Measurements from ENCODE around the gene ITGA2B.
"Not testable (repeated sequence)": the region's sequence is repeated elsewhere in the genome, so short reads cannot be mapped to it uniquely, and the experiment has no call there.

The ITGA2B gene

DNA sequence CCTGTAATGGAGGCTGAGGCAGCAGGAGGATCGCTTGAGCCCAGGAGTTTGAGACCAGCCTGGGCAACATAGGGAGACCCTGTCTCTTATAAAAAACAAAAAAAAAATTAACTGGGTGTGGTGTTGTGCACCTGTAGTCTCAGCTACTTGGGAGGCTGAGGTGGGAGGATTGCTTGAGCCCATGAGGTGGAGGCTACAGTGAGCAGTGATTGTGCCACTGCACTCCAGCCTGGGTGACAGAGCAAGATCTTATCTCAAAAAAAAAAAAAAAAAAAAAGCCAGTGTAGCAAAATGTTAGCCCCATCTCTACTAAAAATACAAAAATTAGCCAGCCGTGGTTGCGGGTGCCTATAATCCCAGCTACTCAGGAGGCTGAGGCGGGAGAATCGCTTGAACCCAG is 59.2 kb downstream of the ITGA2B start:
- not testable (repeated sequence) for DNase-seq (ENCODE audit: low read depth in 2 of 2)

DNA sequence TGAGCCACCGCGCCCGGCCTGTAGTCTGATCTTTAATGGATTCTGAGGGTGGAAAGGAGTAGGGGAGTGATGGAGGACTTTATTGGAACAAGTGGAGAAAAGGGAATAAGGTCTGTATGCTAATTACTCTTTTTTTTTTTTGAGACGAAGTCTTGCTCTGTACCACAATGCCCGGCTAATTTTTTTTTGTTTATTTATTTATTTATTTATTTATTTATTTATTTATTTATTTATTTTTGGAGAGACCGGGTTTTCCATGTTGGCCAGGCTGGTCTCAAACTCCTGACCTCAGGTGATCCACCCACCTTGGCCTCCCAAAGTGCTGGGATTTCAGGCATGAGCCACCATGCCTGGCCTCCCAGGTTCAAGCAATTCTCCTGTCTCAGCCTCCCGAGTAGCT is 59.9 kb downstream of the ITGA2B start:
- DNase-seq (ENCODE audit: low read depth in 2 of 2): not testable (repeated sequence)

DNA sequence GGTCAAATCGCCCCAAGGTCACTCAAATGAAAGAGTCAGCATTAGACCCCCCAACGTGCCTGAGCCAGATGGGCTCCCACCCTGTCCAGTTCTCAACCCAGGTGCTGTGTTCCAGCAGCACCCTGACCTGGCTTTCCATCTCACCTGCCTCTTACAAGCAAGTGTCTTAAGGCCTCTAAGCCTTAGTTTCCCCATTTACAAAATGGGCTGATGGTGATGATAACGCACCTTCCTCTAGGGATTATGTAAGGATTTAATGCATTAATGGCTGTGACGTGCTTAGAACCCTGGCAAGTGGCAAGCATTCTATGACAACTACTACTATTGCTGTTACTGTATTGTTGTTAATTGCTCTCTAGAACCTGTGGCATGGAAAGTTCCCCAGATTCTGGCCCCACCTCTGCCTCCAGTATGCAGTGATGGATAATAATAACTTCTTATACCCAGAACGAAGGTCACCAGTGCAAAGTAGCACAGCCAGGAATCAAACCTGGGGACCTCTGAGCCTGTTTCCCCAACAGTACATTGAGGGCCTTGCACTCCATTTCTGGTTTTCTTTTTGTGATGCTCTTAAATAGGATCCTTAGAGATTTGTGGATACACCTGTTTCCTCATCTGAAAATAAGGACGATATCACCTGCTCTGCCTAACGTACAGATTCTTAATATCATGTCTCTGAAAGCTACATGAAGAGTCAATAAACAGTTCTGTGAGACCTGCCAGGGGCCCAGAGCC is 61.6 kb downstream of the ITGA2B start:
- DNase-seq (ENCODE audit: low read depth in 2 of 2): no peak

DNA sequence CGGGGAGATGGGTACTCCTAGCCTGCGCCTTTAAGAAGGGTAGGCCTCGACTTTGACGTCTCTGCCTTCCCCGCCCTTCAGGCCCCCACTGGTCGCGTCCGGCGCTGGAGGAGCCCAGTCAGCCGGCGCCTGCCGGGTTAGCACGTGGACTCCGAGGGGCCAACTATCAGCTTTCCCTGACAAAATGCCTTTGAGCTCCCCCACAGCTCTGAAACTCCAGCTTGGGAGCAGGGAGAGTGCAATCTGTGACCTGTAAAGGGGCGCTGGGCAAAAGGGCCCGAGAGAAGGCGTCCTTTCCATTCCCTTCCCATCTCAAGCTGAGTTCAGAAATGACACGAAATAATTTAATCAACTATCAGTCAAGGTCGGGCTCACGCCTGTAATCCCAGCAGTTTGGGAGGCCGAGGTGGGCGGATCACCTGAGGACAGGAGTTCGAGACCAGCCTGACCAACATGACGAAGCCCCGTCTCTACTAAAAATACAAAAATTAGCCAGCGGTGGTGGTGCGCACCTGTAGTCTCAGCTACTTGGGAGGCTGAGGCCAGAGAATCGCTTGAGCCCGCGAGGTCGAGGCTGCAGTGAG is 62.5 kb downstream of the ITGA2B start:
- DNase-seq (ENCODE audit: low read depth in 2 of 2): peak; percentile 94 to 95

DNA sequence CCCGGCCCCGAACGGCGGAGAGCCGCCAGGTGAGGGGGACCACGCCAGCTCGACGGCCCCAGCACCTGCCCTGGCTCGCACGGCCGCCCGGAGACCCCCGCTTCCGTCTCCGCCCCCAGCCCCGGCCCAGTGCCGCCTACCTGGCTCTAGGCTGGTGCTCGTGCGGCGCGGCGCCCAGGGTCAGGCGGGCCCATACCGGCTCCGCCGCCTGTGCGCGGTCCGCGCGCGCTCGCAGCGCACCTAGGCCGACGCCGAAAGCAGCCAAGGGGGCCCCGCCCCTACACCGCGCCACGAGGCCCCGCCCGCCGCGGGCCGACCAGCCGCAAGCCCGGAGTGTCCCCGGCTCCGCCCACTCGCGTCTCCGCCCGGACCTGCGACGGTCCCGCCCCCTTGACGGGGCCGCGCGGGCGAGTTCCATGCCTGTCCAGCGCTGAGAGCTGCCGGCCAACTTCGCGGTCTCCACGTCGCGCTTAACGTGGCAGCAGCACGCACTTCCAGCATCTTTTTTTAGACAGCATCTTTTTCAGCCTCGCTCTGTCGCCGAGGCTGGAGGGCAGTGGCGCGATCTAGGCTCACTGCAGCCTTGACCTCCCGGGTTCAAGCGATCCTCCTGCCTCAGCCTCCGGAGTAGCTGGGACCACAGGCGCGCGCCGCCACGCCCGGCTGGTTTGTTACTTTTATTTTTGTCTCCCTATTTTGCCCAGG is 64.7 kb downstream of the ITGA2B start, which contains the start of gene SLC25A39:
TSS of gene SLC25A39 (minus strand) at position 253 of the 705 bp plus-strand sequence. CDS start 1,261 bp downstream, outside the sequence.
- peak; percentile 82 to 86 for DNase-seq (ENCODE audit: low read depth in 2 of 2)

DNA sequence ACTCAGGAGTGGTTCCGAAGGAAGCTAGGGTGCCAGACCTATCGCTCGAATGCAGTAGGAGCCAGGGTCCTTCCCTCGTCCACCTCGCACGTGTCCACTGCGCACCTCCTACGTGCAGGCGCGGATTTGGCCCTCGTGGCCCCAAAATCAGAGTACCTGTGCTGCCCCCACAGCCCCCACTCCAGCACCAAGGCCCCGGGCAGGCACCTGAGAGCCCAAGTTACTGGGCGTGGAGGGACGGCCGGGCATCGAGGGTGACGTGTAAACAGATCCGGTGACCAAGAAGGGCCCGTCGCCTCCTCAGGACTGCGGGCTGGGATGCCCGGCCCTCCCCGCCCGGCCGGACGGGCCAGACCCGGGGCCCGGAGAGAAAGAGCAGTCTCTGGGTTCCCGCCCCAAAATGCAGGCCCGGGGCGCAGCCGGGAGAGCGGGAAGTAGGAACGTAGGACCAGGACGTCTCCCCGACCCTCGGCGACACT is 65.3 kb downstream of the ITGA2B start:
- DNase-seq (ENCODE audit: low read depth in 2 of 2): no peak

DNA sequence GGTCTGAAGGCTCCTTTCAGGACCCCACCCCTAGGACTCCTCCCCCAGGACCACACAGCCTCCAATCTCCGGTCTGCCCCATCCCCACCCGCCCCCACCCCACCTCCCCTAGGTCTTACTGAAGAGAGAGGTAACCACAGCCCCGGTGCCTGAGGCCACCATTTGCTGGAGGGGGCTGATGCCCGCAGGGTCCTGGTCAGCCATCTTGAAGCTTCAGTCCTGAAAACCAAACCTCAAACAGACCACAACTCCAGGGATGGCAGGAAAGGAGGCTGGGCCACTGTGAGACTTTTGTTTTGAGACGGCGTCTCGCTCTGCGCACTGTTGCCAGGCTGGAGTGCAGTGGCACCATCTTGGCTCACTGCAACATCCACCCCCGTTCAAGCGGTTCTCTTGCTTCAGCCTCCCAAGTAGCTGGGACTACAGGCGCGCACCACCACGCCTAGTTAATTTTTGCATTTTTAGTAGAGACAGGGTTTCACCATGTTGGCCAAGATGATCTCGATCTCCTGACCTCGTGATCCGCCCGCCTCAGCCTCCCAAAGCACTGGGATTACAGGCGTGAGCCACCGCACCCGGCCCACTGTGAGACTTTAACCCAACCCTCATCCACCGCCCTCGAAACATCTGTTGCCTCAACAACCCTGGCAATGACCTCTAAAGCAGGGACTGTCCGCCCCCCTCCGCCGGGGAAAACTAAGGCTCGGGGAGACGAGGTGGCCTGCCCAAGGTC is 65.9 kb downstream of the ITGA2B start:
- DNase-seq (ENCODE audit: low read depth in 2 of 2): no peak

DNA sequence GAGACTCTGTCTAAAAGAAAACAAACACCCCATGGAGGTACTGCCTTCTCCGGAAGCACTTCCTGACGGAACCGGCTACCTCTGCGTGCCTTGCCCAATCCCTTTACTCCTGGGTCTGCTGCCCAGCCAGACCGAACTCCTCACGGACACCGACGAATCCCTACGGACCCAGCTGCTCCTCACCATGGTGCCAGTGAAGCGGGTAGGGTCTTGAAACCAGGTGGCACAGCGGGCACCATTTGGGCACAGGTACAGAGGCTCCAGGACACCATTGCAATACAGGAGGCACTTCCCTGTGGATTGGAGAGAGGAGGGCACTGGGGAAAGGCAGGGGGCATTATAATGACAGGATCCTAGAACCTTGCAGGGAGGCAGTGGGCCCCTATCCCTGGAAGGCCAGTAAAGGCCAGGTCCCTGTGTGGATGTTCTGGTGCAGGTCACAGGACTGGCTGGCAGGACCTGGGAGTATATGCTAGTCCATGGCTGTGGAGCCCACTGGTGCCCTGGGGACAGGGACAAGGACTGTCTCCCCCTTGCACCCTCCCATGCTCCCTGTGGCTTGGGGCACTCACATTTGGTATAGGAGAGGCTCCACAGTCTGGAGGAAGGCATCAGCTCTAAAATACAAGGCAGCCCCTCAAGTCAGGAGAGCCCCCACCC is 67.1 kb downstream of the ITGA2B start:
- no peak for DNase-seq (ENCODE audit: low read depth in 2 of 2)

Data from fibroblast of skin of left quadriceps (primary cell).